K562 (cell line): Measurements from ENCODE around the gene SIGLEC6. TPM values are rescaled to one million over a fixed set of nuclear protein-coding genes. Genes with fewer than 3 reads are reported as not detected.

Source experiments
- FOXJ2 ChIP-seq: fragments of 200-800 bp; sonication (Bioruptor generic); IDR thresholded peaks from 2 replicates; pipeline ENCODE4 v1.6.1; 2016; ENCODE audit warnings: missing genetic modification characterization, missing compliant biosample characterization
- GTF2F1 ChIP-seq: IDR thresholded peaks from 2 replicates; pipeline ENCODE4 v1.6.1; 2011; ENCODE audit warnings: low read depth, low read length, improper control_type of control experiment
- HDAC8 ChIP-seq: fragments of 450-650 bp; IDR thresholded peaks from 2 replicates; pipeline ENCODE4 v1.6.1; 2016; ENCODE audit warnings: mild to moderate bottlenecking, missing genetic modification characterization, moderate library complexity, missing compliant biosample characterization
- MNT ChIP-seq, 2 experiments: fragments of 450-650 bp; conservative IDR thresholded peaks; 2 replicates each; pipeline ENCODE4 v1.6.1; 2017; ENCODE audit warnings: mild to moderate bottlenecking in 2 of 2, moderate library complexity in 2 of 2
- MTA3 ChIP-seq: fragments of 450-650 bp; formaldehyde crosslinking; IDR thresholded peaks from 2 replicates; pipeline ENCODE4 v1.6.1; 2017; ENCODE audit warnings: mild to moderate bottlenecking, borderline replicate concordance
- NEUROD1 ChIP-seq: fragments of 150-350 bp; IDR thresholded peaks from 2 replicates; pipeline ENCODE4 v1.6.1; 2014; ENCODE audit warnings: borderline replicate concordance, low read length, low read depth; ENCODE audit not compliant: partially characterized antibody
- NR2C2 ChIP-seq, 2 experiments: fragments of 200-800 bp in 1 of 2; sonication (Bioruptor generic) in 1 of 2; sonication (generic) in 1 of 2; formaldehyde crosslinking in 1 of 2; IDR thresholded peaks; 2 replicates each; pipeline versions ENCODE4 v1.6.1 to v1.8.0; 2016 to 2022; ENCODE audit warnings: mild to moderate bottlenecking in 1 of 2, missing compliant biosample characterization in 1 of 2, missing genetic modification characterization in 1 of 2, missing genetic modification reagents in 1 of 2
- SIN3A ChIP-seq, 2 experiments: fragments of 150-350 bp in 1 of 2; IDR thresholded peaks; 2 replicates each; pipeline ENCODE4 v1.6.1; 2011 to 2016; ENCODE audit warnings: borderline replicate concordance in 2 of 2, low read depth in 2 of 2, low read length in 2 of 2, mild to moderate bottlenecking in 2 of 2, moderate library complexity in 2 of 2; ENCODE audit not compliant: control insufficient read depth in 1 of 2
- SUPT5H ChIP-seq: fragments of 450-650 bp; IDR thresholded peaks from 2 replicates; pipeline ENCODE4 v1.6.1; 2016
- TBL1XR1 ChIP-seq, 2 experiments: IDR thresholded peaks; 2 replicates each; pipeline ENCODE4 v1.6.1; 2012; ENCODE audit warnings: improper control_type of control experiment in 2 of 2, low read length in 2 of 2, mild to moderate bottlenecking in 1 of 2
- WHSC1 ChIP-seq: IDR thresholded peaks from one replicate; pipeline ENCODE4 v1.6.1; 2012; ENCODE audit warnings: low read length, control low read depth, inconsistent platforms
- ZBTB40 ChIP-seq, 2 experiments: fragments of 450-650 bp in 1 of 2; sonication (generic) in 1 of 2; formaldehyde crosslinking in 1 of 2; IDR thresholded peaks; 2 replicates each; pipeline versions ENCODE4 v1.7.1 to v1.9.0; 2016 to 2022; ENCODE audit warnings: inconsistent platforms in 1 of 2, mild to moderate bottlenecking in 1 of 2, missing genetic modification reagents in 1 of 2
- ZNF668 ChIP-seq: fragments of 250-450 bp; sonication (Bioruptor Pico); IDR thresholded peaks from 2 replicates; pipeline ENCODE4 v1.8.0; 2022; ENCODE audit warnings: mild to moderate bottlenecking, inconsistent platforms
- ZNF77 ChIP-seq: fragments of 250-450 bp; sonication (Bioruptor Pico); IDR thresholded peaks from 2 replicates; pipeline ENCODE4 v1.5.0; 2020
- polyA plus RNA-seq, 8 experiments: library from polyadenylated mRNA; depleted of rRNA in 4 of 8; stranded (reverse) in 5 of 8; unstranded in 3 of 8; fragments of >200 nt; fragmentation: Nextera tagmentation in 2 of 8; fragmentation: Illumina TruSeq in 1 of 8; extraction: Ambion mirVana in 2 of 8; extraction: Trizol in 1 of 8; gene quantifications; 2 replicates each; pipeline versions ENCODE4 v1.2.1 to v1.2.3, GENCODE V29; 2011 to 2014; ENCODE audit warnings: inconsistent platforms in 1 of 8, missing spikeins in 1 of 8
- total RNA-seq, 7 experiments: library from RNA; depleted of rRNA in 6 of 7; stranded (reverse); fragments of >200 nt in 6 of 7; fragmentation: Illumina TruSeq in 2 of 7; extraction: Trizol in 2 of 7; gene quantifications; 2 replicates each; pipeline versions ENCODE4 v1.2.1 to v1.2.3, GENCODE V29; 2011 to 2021; ENCODE audit warnings: low replicate concordance in 1 of 7

Gene SIGLEC6
- total and polyA plus RNA-seq, 9 of the 15 experiments (the other 6 are each of a cell fraction or from before 2014, with no cell fraction given), result 0.03 to 17.5 (median 0.71) TPM

- no peak for TF ChIP-seq HDAC8 (tag)
- no peak for TF ChIP-seq WHSC1
- TF ChIP-seq ZBTB40 (IDR thresholded peaks at IDR 0.05), result no peak
- TF ChIP-seq ZBTB40 (CRISPR knock-in tag; IDR thresholded peaks at IDR 0.05), result no peak
- TF ChIP-seq SUPT5H, result peak; percentile 66
- no peak for TF ChIP-seq SIN3A (IDR thresholded peaks at IDR 0.05; ENCODE audit: borderline replicate concordance in 2 of 2, control insufficient read depth in 1 of 2, low read depth in 2 of 2, low read length in 2 of 2)
- TF ChIP-seq MTA3, result peak; percentile 81
- TF ChIP-seq NR2C2 (CRISPR knock-in tag; IDR thresholded peaks at IDR 0.05), result peak; percentile 16; the same call in 1 of the 2 replicates
- no peak; the same call in 1 of the 2 replicates for TF ChIP-seq NR2C2 (tag; IDR thresholded peaks at IDR 0.05)
- peak; percentile 96 for TF ChIP-seq FOXJ2 (tag)
- no peak for TF ChIP-seq GTF2F1
- peak; percentile 93 to 99; a peak in 3 of 4 replicates for TF ChIP-seq TBL1XR1 (IDR thresholded peaks at IDR 0.05; ENCODE audit: low read length in 2 of 2)
- peak; percentile 88 to 97 for TF ChIP-seq MNT (conservative IDR thresholded peaks at IDR 0.05)
- TF ChIP-seq ZNF77 (CRISPR knock-in tag), result 0 out of 2 replicates have a peak, but pooled peaks have one; percentile 24
- peak; percentile 95 for TF ChIP-seq NEUROD1
- TF ChIP-seq ZNF668 (CRISPR knock-in tag), result no peak
Observed at GRCh38 chr19:51547397-51548212, 16.1 kb upstream of the SIGLEC6 start (continued).
